Central memory CD8-positive, alpha-beta T cell (primary cell): ENCODE data around the gene SPIRE1.

Experiments
- ATAC-seq: fragments of 150-1000 bp; cut with Tn5 transposase; replicated peaks from 2 replicates; pipeline ENCODE4 v1.10.0; 2022; ENCODE audit warnings: mild to moderate bottlenecking, moderate FRiP score, moderate number of reproducible peaks; ENCODE audit not compliant: poor library complexity, severe bottlenecking; ENCODE audit errors: extremely low read depth
- DNase-seq, 2 donors: peaks; one replicate each; pipeline ENCODE4 v3.0.0; 2021; ENCODE audit warnings: low spot score in 2 of 2
- H3K27ac Mint-ChIP-seq: one replicate; pipeline ENCODE4 v1.8.0; 2022; ENCODE audit warnings: low read depth, mild to moderate bottlenecking, moderate library complexity, mixed read lengths
- H3K27me3 Mint-ChIP-seq: one replicate; pipeline ENCODE4 v1.8.0; 2022; ENCODE audit warnings: mixed read lengths
- H3K36me3 Mint-ChIP-seq: one replicate; pipeline ENCODE4 v1.8.0; 2022; ENCODE audit warnings: mild to moderate bottlenecking, moderate library complexity, mixed read lengths; ENCODE audit not compliant: insufficient read depth
- H3K4me1 Mint-ChIP-seq: one replicate; pipeline ENCODE4 v1.8.0; 2022; ENCODE audit warnings: mixed read lengths
- H3K4me3 Mint-ChIP-seq: one replicate; pipeline ENCODE4 v1.8.0; 2022; ENCODE audit warnings: mild to moderate bottlenecking, moderate library complexity, mixed read lengths
- H3K9me3 Mint-ChIP-seq: one replicate; pipeline ENCODE4 v1.8.0; 2022; ENCODE audit warnings: mixed read lengths

Gene SPIRE1

GRCh38 chr18:12518832-12519531 lies 138.9 kb downstream of the SPIRE1 start:
- Mint-ChIP-seq H3K4me3 (no peak overlapping the region), H3K27ac (no peak overlapping the region), H3K4me1 (no peaks in the 10 kb centered on the region), H3K9me3 (no peaks in the 10 kb centered on the region), H3K36me3 (peaks cover 2% of the 10 kb centered on the region), H3K27me3 (no peaks in the 10 kb centered on the region)
- no peak for ATAC-seq
- DNase-seq = no peak

- H3K36me3 Mint-ChIP-seq = peaks cover 2% of the 10 kb centered on the region
- DNase-seq (no peak), ATAC-seq (no peak)
- H3K4me3 Mint-ChIP-seq = no peak overlapping the region
- no peaks in the 10 kb centered on the region for H3K9me3 Mint-ChIP-seq
- no peaks in the 10 kb centered on the region for H3K27me3 Mint-ChIP-seq
- no peaks in the 10 kb centered on the region for H3K4me1 Mint-ChIP-seq
- H3K27ac Mint-ChIP-seq = no peak overlapping the region
These were observed 139.6 kb downstream of the SPIRE1 start for GRCh38 chr18:12518326-12518725.

- Mint-ChIP-seq H3K27ac (no peak overlapping the region), H3K4me3 (no peak overlapping the region), H3K4me1 (no peaks in the 10 kb centered on the region), H3K36me3 (peaks cover 2% of the 10 kb centered on the region), H3K27me3 (no peaks in the 10 kb centered on the region), H3K9me3 (no peaks in the 10 kb centered on the region)
- DNase-seq (no peak), ATAC-seq (no peak)
These were observed 140.6 kb downstream of the SPIRE1 start for GRCh38 chr18:12517142-12517825.

- no peak for ATAC-seq
- Mint-ChIP-seq H3K4me1 (no peaks in the 10 kb centered on the region), H3K36me3 (peaks cover 2% of the 10 kb centered on the region), H3K9me3 (no peaks in the 10 kb centered on the region), H3K27ac (no peak overlapping the region), H3K4me3 (no peak overlapping the region), H3K27me3 (no peaks in the 10 kb centered on the region)
- DNase-seq = no peak
These were observed 141.8 kb downstream of the SPIRE1 start for GRCh38 chr18:12516049-12516630.

GRCh38 chr18:12515550-12515949 lies 142.4 kb downstream of the SPIRE1 start:
- DNase-seq (no peak), ATAC-seq (no peak)
- Mint-ChIP-seq H3K27ac (no peak overlapping the region), H3K4me3 (no peak overlapping the region), H3K36me3 (peaks cover 2% of the 10 kb centered on the region), H3K4me1 (no peaks in the 10 kb centered on the region), H3K27me3 (no peaks in the 10 kb centered on the region), H3K9me3 (no peaks in the 10 kb centered on the region)

- peaks cover 6% of the 10 kb centered on the region for H3K4me1 Mint-ChIP-seq
- DNase-seq (no peak), ATAC-seq (no peak)
- no peak overlapping the region for H3K27ac Mint-ChIP-seq
- H3K27me3 Mint-ChIP-seq = no peaks in the 10 kb centered on the region
- no peak overlapping the region for H3K4me3 Mint-ChIP-seq
- no peaks in the 10 kb centered on the region for H3K9me3 Mint-ChIP-seq
- H3K36me3 Mint-ChIP-seq = peaks cover 2% of the 10 kb centered on the region
These were observed 150.9 kb downstream of the SPIRE1 start for GRCh38 chr18:12507007-12507406.

- no peaks in the 10 kb centered on the region for H3K27me3 Mint-ChIP-seq
- no peak overlapping the region for H3K4me3 Mint-ChIP-seq
- DNase-seq (no peak), ATAC-seq (no peak)
- peaks cover 2% of the 10 kb centered on the region for H3K36me3 Mint-ChIP-seq
- peaks cover 6% of the 10 kb centered on the region for H3K4me1 Mint-ChIP-seq
- H3K9me3 Mint-ChIP-seq = no peaks in the 10 kb centered on the region
- no peak overlapping the region for H3K27ac Mint-ChIP-seq
These were observed 156.9 kb downstream of the SPIRE1 start for GRCh38 chr18:12500986-12501385.

GRCh38 chr18:12497839-12498238 lies 160.1 kb downstream of the SPIRE1 start:
- no peak for ATAC-seq

GRCh38 chr18:12497296-12497695 lies 160.6 kb downstream of the SPIRE1 start:
- ATAC-seq (no peak), DNase-seq (no peak)
- Mint-ChIP-seq H3K36me3 (no peaks in the 10 kb centered on the region), H3K4me3 (no peak overlapping the region), H3K27ac (no peak overlapping the region), H3K27me3 (no peaks in the 10 kb centered on the region), H3K9me3 (no peaks in the 10 kb centered on the region), H3K4me1 (no peaks in the 10 kb centered on the region)

More at GRCh38 chr18:12497839-12498238, 160.1 kb downstream of the SPIRE1 start:
- H3K36me3 Mint-ChIP-seq = no peaks in the 10 kb centered on the region
- no peaks in the 10 kb centered on the region for H3K9me3 Mint-ChIP-seq
- no peaks in the 10 kb centered on the region for H3K27me3 Mint-ChIP-seq
- H3K4me1 Mint-ChIP-seq = no peaks in the 10 kb centered on the region
- H3K4me3 Mint-ChIP-seq = no peak overlapping the region
- no peak overlapping the region for H3K27ac Mint-ChIP-seq
- DNase-seq = no peak

GRCh38 chr18:12492907-12493306 lies 165.0 kb downstream of the SPIRE1 start:
- no peak overlapping the region for H3K4me3 Mint-ChIP-seq
- no peaks in the 10 kb centered on the region for H3K27me3 Mint-ChIP-seq
- ATAC-seq = no peak
- no peaks in the 10 kb centered on the region for H3K9me3 Mint-ChIP-seq
- no peaks in the 10 kb centered on the region for H3K36me3 Mint-ChIP-seq
- no peak overlapping the region for H3K27ac Mint-ChIP-seq
- H3K4me1 Mint-ChIP-seq = no peaks in the 10 kb centered on the region
- no peak for DNase-seq

- H3K9me3 Mint-ChIP-seq = no peaks in the 10 kb centered on the region
- ATAC-seq (no peak), DNase-seq (no peak)
- H3K27ac Mint-ChIP-seq = no peak overlapping the region
- no peaks in the 10 kb centered on the region for H3K4me1 Mint-ChIP-seq
- H3K36me3 Mint-ChIP-seq = no peaks in the 10 kb centered on the region
- H3K4me3 Mint-ChIP-seq = no peak overlapping the region
- H3K27me3 Mint-ChIP-seq = no peaks in the 10 kb centered on the region
These were observed 166.1 kb downstream of the SPIRE1 start for GRCh38 chr18:12491611-12492435.

- no peaks in the 10 kb centered on the region for H3K27me3 Mint-ChIP-seq
- no peaks in the 10 kb centered on the region for H3K9me3 Mint-ChIP-seq
- DNase-seq (no peak), ATAC-seq (no peak)
- H3K36me3 Mint-ChIP-seq = no peaks in the 10 kb centered on the region
- H3K4me1 Mint-ChIP-seq = no peaks in the 10 kb centered on the region
- H3K4me3 Mint-ChIP-seq = no peak overlapping the region
- no peak overlapping the region for H3K27ac Mint-ChIP-seq
These were observed 172.3 kb downstream of the SPIRE1 start for GRCh38 chr18:12485479-12486105.
